IMR-90 (cell line): ENCODE data around the gene KCNA10. TPM values are rescaled to one million over a fixed set of nuclear protein-coding genes. Genes with fewer than 3 reads are reported as not detected.
"Not testable (repeated sequence)": the region's sequence is repeated elsewhere in the genome, so short reads cannot be mapped to it uniquely, and the experiment has no call there.

ENCODE experiments used
- ATAC-seq: fragments of 200-7000 bp; cut with Tn5 transposase; 2 replicates; pipeline ENCODE4 v1.9.1; 2020; ENCODE audit warnings: low read depth, mild to moderate bottlenecking, moderate library complexity
- BruUV-seq: library from RNA; stranded (reverse); fragments of 400-500 nt; replicated peaks from 2 replicates; lab custom pipeline; 2021; lab: Mats Ljungman, UMichigan
- CTCF ChIA-PET: fragments of 300-600 bp; formaldehyde crosslinking; extraction: SDS; loops from one replicate; lab custom pipeline; 2021; ENCODE audit warnings: antibody characterized with exemption; lab: Yijun Ruan, JAX
- POLR2A ChIA-PET: fragments of 300-600 bp; sonication (Branson Sonifier 250); formaldehyde crosslinking; loops from one replicate; lab custom pipeline; 2022; ENCODE audit warnings: antibody characterized with exemption; ENCODE audit not compliant: unreplicated experiment; lab: Charles Lee
- DNase-seq: peaks from one replicate; pipeline ENCODE4 v3.0.0; 2013
- H2AFZ ChIP-seq: replicated peaks from 2 replicates; pipeline ENCODE3; 2013; ENCODE audit warnings: low read length, mild to moderate bottlenecking; ENCODE audit not compliant: poor library complexity
- H2AK5ac ChIP-seq: 2 replicates; pipeline ENCODE4 v1.6.1; 2013; ENCODE audit warnings: low read depth, low read length, inconsistent platforms
- H2AK9ac ChIP-seq: replicated peaks from 2 replicates; pipeline ENCODE3; 2013; ENCODE audit warnings: mild to moderate bottlenecking, low read depth, low read length, moderate library complexity; ENCODE audit not compliant: poor library complexity
- H2BK120ac ChIP-seq: 2 replicates; pipeline ENCODE4 v1.6.1; 2013; ENCODE audit warnings: low read depth, low read length, inconsistent platforms
- H2BK15ac ChIP-seq: 3 replicates; pipeline ENCODE4 v1.6.1; 2013; ENCODE audit warnings: low read depth, low read length, inconsistent platforms
- H2BK20ac ChIP-seq: 2 replicates; pipeline ENCODE4 v1.6.1; 2013; ENCODE audit warnings: low read depth, mild to moderate bottlenecking, inconsistent platforms, low read length, moderate library complexity
- H2BK5ac ChIP-seq: 2 replicates; pipeline ENCODE4 v1.6.1; 2013; ENCODE audit warnings: mild to moderate bottlenecking, low read depth, low read length, inconsistent platforms; ENCODE audit not compliant: poor library complexity, severe bottlenecking
- H3K14ac ChIP-seq: replicated peaks from 2 replicates; pipeline ENCODE4 v1.6.1; 2013; ENCODE audit warnings: low read depth, low read length, inconsistent platforms
- H3K18ac ChIP-seq: 2 replicates; pipeline ENCODE4 v1.6.1; 2013; ENCODE audit warnings: low read depth, low read length, control low read depth
- H3K23ac ChIP-seq: 2 replicates; pipeline ENCODE4 v1.6.1; 2013; ENCODE audit warnings: low read depth, low read length, inconsistent platforms
- H3K27ac ChIP-seq: 2 replicates; pipeline ENCODE4 v1.5.1; 2013; ENCODE audit warnings: mild to moderate bottlenecking, control low read depth, low read length; ENCODE audit not compliant: insufficient read depth
- H3K27me3 ChIP-seq: 2 replicates; pipeline ENCODE4 v1.6.1; 2013; ENCODE audit warnings: low read length; ENCODE audit not compliant: control insufficient read depth, insufficient read depth
- H3K36me3 ChIP-seq: 2 replicates; pipeline ENCODE4 v1.6.1; 2013; ENCODE audit warnings: low read length, mixed read lengths; ENCODE audit not compliant: control insufficient read depth, insufficient read depth
- H3K4ac ChIP-seq: 2 replicates; pipeline ENCODE4 v1.6.1; 2013; ENCODE audit warnings: low read depth, low read length, inconsistent platforms
- H3K4me1 ChIP-seq: 2 replicates; pipeline ENCODE4 v1.6.1; 2013; ENCODE audit warnings: low read length, mixed read lengths; ENCODE audit not compliant: control insufficient read depth, insufficient read depth
- H3K4me2 ChIP-seq: 2 replicates; pipeline ENCODE4 v1.6.1; 2013; ENCODE audit warnings: low read depth, mild to moderate bottlenecking, control low read depth, low read length, moderate library complexity
- H3K4me3 ChIP-seq: 2 replicates; pipeline ENCODE4 v1.5.1; 2013; ENCODE audit warnings: low read depth, mild to moderate bottlenecking, control low read depth, low read length, moderate library complexity; ENCODE audit not compliant: insufficient read depth
- H3K56ac ChIP-seq: 2 replicates; pipeline ENCODE4 v1.6.1; 2013; ENCODE audit warnings: low read length, inconsistent platforms; ENCODE audit not compliant: insufficient read depth; ENCODE audit errors: extremely low read depth
- H3K79me1 ChIP-seq, 2 experiments: 2 replicates each; pipeline ENCODE4 v1.6.1; 2013; ENCODE audit warnings: low read length in 2 of 2, inconsistent platforms in 1 of 2, low read depth in 1 of 2
- H3K9ac ChIP-seq: 2 replicates; pipeline ENCODE4 v1.6.1; 2013; ENCODE audit warnings: low read depth, low read length, control low read depth
- H3K9me1 ChIP-seq: 2 replicates; pipeline ENCODE4 v1.6.1; 2013; ENCODE audit warnings: low read length, inconsistent platforms; ENCODE audit not compliant: insufficient read depth
- H3K9me3 ChIP-seq: 2 replicates; pipeline ENCODE4 v1.6.1; 2013; ENCODE audit warnings: low read length; ENCODE audit not compliant: control insufficient read depth, insufficient read depth
- H4K20me1 ChIP-seq: 2 replicates; pipeline ENCODE4 v1.6.1; 2013; ENCODE audit warnings: low read length, inconsistent platforms; ENCODE audit not compliant: insufficient read depth
- H4K5ac ChIP-seq: 2 replicates; pipeline ENCODE4 v1.6.1; 2013; ENCODE audit warnings: mild to moderate bottlenecking, low read depth, low read length, control low read depth
- H4K8ac ChIP-seq, 2 experiments: 2 replicates each; pipeline ENCODE4 v1.6.1; 2013; ENCODE audit warnings: low read depth in 2 of 2, low read length in 2 of 2, control low read depth in 1 of 2, inconsistent platforms in 1 of 2
- H4K91ac ChIP-seq: 2 replicates; pipeline ENCODE4 v1.6.1; 2013; ENCODE audit warnings: low read depth, low read length, inconsistent platforms; ENCODE audit not compliant: insufficient read depth
- WGBS, 2 experiments: methylation state at CpG; one replicate each; pipeline versions ENCODE4 v1.1.5 to v1.1.7; 2013; ENCODE audit warnings: missing lambda C conversion rate in 2 of 2; ENCODE audit not compliant: insufficient read length in 1 of 2; ENCODE audit errors: extremely low coverage in 2 of 2; 5-methylcytosine and 5-hydroxymethylcytosine counted together
- dilution Hi-C: fragments of 300-500 bp; cut with HindIII; formaldehyde crosslinking; loops from one replicate; pipeline ENCODE4 v1.14.3; 2018; ENCODE audit warnings: low sequenced_read_pairs; ENCODE audit not compliant: unreplicated experiment
- in situ Hi-C: fragments of 300-500 bp; cut with MboI; formaldehyde crosslinking; loops from 3 replicates; pipeline ENCODE4 v1.14.3; 2019; ENCODE audit warnings: low sequenced_read_pairs, inconsistent platforms, mixed read lengths
- intact Hi-C: fragments of 100-400 bp; cut with micrococcal nuclease; formaldehyde crosslinking; loops from 2 replicates; pipeline ENCODE4 v1.10.0; 2022
- polyA plus RNA-seq, 3 experiments: library from polyadenylated mRNA; depleted of rRNA; stranded (reverse); fragments of >200 nt; gene quantifications; 2 replicates each; pipeline ENCODE4 v1.2.3, GENCODE V29; 2012; ENCODE audit warnings: low replicate concordance in 1 of 3
- total RNA-seq: library from RNA; depleted of rRNA; stranded (reverse); fragments of >200 nt; gene quantifications from 2 replicates; pipeline ENCODE4 v1.2.3, GENCODE V29; 2012

KCNA10 gene
- total and polyA plus RNA-seq, 2 of the 4 experiments (the other 2 are of a cell fraction): not detected

DNA sequence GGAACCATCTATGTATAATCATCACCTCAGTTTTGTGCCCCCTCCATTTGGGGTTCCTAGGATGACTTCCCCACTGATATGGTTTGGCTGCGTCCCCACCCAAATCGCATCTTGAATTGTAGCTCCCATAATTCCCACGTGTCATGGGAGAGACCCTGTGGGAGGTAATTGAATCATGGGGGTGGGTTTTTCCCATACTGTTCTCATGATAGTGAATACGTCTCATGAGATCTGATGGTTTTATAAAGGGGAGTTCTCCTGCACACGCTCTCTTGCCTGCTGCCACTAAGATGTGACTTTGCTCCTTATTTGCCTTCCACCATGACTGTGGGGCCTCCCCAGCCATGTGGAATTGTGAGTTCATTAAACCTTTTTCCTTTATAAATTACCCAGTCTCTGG, 8.1 kb downstream of the KCNA10 start:
- H3K79me1 ChIP-seq, H3K36me3 ChIP-seq, H3K14ac ChIP-seq, H2BK20ac ChIP-seq, H2AK5ac ChIP-seq, H4K5ac ChIP-seq, H4K8ac ChIP-seq, dilution Hi-C loops, H3K4me1 ChIP-seq, H3K23ac ChIP-seq, H3K18ac ChIP-seq, DNase-seq, H3K4me3 ChIP-seq, H2BK15ac ChIP-seq, H2BK120ac ChIP-seq, H4K20me1 ChIP-seq, H3K27ac ChIP-seq, H3K9me3 ChIP-seq, ATAC-seq, CTCF ChIA-PET, BruUV-seq, H2AK9ac ChIP-seq, H2BK5ac ChIP-seq, intact Hi-C loops, H4K91ac ChIP-seq, POLR2A ChIA-PET, H3K4ac ChIP-seq, in situ Hi-C loops, H3K4me2 ChIP-seq, H3K56ac ChIP-seq, H3K9me1 ChIP-seq, H3K9ac ChIP-seq, H2AFZ ChIP-seq: not testable (repeated sequence)
- H3K27me3 ChIP-seq: peaks cover 24% of the 10 kb centered on the region
- no CpG with 5 or more reads among the region's 5 CpGs for WGBS, 2 experiments
